Stimulated activated CD4-positive, alpha-beta T cell treated with anti-CD3 and anti-CD28 coated beads, Interleukin-12 subunit alpha, Interleukin-12 subunit beta, amount 100 ng/mL, for 4 hours (primary cell): Measurements from ENCODE around the gene ARID5B.

Experiments used
- DNase-seq: peaks from one replicate; pipeline ENCODE4 v3.0.0-alpha.2; 2020

ARID5B gene

GRCh38 chr10:61906562-61906901 is 5.0 kb downstream of the ARID5B start:
- DNase-seq: no peak

DNA sequence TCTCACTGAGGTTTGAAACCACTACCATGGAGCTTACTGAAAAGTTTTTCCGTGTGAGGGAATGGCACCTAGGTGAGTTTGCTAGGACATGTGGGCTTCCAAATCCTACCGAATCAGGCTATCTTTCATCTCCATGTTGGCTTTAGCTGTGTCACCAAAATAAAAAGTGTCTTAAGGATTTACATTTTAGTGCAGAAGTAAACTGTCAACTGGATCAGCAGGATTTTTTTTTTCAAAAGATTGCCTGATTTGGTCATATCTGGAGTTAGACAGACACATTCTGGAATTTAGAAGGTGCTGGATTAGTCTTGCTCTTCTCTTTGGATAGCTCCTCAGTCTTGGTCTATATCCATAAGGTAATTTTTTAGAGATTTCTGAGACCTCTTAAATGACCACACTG is 5.5 kb downstream of the ARID5B start:
- no peak for DNase-seq

- DNase-seq: no peak
Measured at GRCh38 chr10:61907587-61907986, 6.1 kb downstream of the ARID5B start.

DNA sequence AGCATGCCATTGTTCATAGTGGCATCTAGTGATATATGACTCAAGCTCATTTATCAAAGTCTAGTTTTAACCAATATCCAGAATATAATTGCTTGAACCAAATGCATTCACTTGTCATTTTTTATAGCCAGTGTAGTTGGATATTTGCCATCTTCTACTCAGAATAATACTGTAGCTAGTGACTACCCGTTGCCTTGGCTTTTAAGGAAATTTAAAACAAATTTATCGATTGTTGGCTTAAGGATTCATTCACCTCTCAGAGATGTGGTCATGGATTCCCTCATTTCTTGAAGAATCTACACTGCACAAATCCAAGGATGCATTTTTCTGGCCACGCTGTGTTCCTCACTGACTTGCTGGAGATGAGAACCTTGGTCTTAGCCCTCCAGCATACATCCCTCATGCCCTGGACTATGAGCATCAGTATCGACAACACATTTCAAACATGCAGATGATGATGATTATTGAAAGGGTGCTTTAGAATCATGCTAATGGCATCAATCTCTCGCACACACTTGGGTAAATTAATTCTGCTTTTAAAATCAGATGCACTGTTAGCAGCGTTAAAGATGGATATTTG is 8.8 kb downstream of the ARID5B start:
- DNase-seq: no peak

GRCh38 chr10:61910894-61911293 is 9.4 kb downstream of the ARID5B start:
- no peak for DNase-seq

DNA sequence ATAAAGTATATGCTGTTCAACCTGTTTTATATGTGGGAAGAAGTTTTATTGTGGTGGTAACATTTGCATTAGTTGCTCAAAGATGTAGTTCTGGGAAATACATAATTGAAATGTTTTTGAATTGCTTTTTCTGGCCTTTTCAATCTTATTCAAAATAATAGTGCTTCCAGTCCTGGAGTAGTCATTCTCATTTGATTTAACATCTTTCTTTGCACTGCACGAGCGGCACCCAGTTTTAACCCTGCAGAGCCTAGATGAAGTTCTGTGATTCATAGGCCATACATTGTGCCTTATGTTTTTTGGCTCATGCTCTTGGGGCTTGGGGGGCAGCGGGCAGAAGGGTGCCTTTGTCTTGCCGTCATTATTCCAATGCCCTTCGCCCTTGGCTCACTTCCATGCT is 9.9 kb downstream of the ARID5B start:
- DNase-seq: no peak

GRCh38 chr10:61912981-61913380 is 11.5 kb downstream of the ARID5B start:
- no peak for DNase-seq

GRCh38 chr10:61918140-61918539 is 16.6 kb downstream of the ARID5B start:
- DNase-seq: no peak

DNA sequence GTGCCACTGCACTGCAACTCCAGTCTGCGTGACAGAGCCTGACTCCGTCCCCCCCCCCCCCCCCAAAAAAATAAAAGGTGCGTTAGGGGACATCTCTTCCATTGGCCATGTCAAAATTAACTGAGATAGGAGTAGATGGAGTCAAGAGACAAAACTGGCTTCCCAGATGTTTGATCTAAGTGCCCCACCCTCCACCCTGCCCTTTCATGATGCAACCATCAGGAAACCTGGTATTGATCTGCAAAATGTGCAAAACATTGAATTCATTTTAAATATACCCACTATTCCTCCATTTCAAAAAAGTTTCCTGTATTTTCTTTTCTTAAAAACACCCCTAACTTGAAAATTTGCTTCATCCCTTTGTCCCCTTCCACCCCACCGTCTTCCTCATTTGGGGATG is 17.5 kb downstream of the ARID5B start:
- no peak for DNase-seq

- DNase-seq: no peak
Measured at GRCh38 chr10:61919646-61920215, 18.2 kb downstream of the ARID5B start.

DNA sequence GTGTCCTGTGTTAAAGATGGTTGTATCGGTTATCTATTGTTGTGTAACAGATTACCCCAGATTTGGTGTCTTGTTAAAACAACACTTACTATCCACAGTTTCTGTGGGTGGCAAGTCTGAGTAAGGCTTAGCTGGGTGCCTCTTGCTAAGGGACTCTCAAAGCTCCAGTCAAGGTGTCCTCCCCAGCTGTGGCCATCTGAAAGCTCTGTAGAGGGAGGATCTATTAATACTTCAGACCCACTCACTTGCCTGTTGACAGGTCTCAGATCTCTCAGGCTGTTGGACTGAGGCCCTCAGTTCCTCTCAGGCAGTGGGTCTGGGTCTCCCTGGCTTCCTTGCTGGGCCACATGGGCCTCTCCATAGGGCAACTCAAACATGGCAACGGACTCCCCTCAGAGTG is 19.6 kb downstream of the ARID5B start:
- no peak for DNase-seq

GRCh38 chr10:61923210-61923949 is 21.9 kb downstream of the ARID5B start:
- no peak for DNase-seq

- no peak for DNase-seq
Measured at GRCh38 chr10:61923950-61924274, 22.4 kb downstream of the ARID5B start.

- no peak for DNase-seq
Measured at GRCh38 chr10:61929555-61929954, 28.1 kb downstream of the ARID5B start.

DNA sequence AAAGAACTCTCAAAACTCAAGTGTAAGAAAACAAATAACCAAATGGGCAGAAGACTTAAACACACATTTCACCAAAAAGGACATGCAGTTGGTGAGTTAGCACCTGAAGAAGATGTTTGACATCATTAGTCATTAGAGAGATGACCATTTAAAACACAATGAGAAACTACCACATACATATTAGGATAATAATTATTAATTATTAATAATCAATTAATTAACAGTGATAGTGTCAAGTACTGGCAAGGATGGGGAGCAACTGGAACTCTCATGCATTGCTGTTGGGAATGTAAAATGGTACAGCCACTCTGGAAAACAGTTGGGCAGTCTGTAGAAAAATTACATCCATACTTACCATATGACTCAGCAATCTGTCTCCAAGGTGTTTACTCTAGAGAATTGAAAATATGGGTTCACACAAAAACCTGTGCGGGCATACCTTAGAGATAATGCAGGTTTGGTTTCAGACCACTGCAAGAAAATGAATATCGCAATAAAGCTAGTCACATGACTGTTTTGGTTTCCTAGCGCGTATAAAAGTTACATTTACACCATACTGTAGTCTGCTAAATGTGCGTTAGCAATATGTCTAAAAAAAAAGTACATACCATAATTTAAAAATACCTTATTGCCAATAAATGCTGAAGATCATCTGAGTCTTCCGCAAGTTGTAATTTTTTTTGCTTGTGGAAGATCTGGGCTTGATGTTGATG is 30.3 kb downstream of the ARID5B start:
- DNase-seq: no peak

DNA sequence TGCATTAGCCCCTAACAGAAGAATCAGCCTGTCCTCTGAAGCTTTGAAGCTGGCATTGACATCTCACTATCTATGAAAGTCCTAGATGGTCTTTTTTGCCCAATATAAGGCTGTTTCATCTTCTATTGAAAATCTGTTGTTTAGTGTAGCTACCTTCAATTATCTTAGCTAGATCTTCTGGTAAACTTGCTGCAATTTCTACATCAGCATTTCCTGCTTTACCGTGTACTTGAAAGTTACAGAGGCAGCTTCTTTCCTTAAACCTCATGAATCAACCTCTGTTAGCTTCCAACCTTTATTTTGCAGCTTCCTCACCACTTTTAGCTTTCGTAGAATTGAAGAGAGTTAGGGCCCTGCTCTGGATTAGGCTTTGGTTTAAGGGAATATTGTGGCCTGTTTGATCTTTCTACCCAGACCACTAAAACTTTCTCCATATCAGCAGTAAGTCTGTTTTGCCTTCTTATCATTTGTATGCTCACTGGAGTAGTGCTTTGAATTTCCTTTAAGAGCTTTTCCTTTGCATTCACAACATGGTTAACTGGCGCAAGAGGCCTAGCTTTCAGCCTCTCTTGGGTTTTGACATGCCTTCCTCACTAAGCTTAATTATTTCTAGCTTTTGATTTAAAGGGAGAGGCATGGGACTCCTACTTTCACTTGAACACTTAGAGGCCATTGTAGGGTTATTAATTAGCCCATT is 32.5 kb downstream of the ARID5B start:
- no peak for DNase-seq

DNA sequence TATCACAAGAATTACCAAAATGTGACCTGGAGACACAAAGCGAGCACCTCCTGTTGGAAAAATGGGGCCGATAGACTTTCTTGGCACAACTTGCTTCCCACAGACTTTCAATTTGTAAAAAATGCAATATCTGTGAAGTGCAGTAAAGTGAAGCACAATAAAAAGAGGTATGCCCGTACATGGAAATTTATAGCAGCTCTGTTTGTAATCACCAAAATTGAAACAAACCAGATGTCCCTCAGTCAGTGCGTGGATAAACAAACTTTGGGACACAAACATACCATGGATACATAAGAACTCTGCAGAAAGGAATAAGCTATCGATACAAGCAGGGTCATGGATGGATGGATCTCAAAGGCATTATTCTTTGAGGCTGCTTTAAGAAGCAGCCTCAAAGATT is 33.6 kb downstream of the ARID5B start:
- DNase-seq: no peak

- no peak for DNase-seq
Measured at GRCh38 chr10:61936770-61937169, 35.3 kb downstream of the ARID5B start.

GRCh38 chr10:61937631-61938351 is 36.3 kb downstream of the ARID5B start:
- no peak for DNase-seq

DNA sequence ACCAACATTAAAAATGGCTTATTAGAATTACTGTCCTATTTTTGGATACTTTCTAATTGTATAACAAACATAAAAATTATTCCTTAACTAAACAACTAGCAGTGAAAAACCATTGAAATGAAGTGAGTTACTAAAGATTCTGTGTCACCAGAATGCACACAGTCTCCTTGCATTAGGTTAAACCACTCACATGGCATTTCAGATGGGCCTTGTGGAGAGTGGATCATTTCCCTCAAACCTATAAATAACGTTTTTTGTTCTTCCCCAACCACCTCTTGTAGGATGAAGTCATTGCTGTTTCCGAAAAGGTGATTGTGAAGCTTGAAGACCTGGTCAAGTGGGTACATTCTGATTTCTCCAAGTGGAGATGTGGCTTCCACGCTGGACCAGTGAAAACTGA is 38.4 kb downstream of the ARID5B start:
- no peak for DNase-seq

DNA sequence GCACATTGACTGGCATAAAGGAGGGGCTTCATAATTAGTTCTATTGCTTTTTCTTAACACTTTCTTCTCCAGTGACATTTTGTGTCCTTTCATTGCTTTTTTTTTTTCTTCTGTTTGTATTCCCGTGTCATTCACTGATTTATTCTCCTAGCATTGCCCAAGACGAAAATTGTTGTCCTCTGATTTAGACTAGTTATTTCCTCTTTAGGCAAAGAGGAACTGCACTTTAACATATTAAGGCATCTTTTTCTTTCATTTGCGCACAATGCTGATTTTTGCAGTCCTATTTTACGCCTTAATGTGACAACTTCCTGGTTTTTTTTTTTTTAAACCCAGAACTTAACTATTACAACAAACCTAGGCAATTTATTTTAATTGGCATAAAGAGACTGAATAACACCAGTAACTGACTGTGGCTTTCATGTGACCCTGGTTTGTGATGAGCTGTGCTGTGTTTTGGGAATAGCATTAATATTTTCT is 39.7 kb downstream of the ARID5B start:
- DNase-seq: no peak

GRCh38 chr10:61942604-61943461 is 41.3 kb downstream of the ARID5B start:
- DNase-seq: no peak
